Amniotic epithelial cell (primary cell): ENCODE data around the gene PPIL4.
"Not testable (repeated sequence)": the region's sequence is repeated elsewhere in the genome, so short reads cannot be mapped to it uniquely, and the experiment has no call there.

Experiments
- DNase-seq: peaks from one replicate; pipeline ENCODE4 v3.0.0-alpha.2; 2010; ENCODE audit warnings: low read depth

Gene PPIL4

GRCh38 chr6:149529650-149530049 is 16.2 kb downstream of the PPIL4 start:
- DNase-seq, result no peak

GRCh38 chr6:149515494-149515893 is 30.3 kb downstream of the PPIL4 start:
- no peak for DNase-seq

- DNase-seq, result peak; percentile 21
Observed at GRCh38 chr6:149513915-149514314, 31.9 kb downstream of the PPIL4 start.

- no peak for DNase-seq
Observed at GRCh38 chr6:149510793-149511512, 34.9 kb downstream of the PPIL4 start.

GRCh38 chr6:149508485-149508884 is 37.4 kb downstream of the PPIL4 start:
- no peak for DNase-seq

GRCh38 chr6:149503872-149504271 is 42.0 kb downstream of the PPIL4 start:
- DNase-seq, result no peak

GRCh38 chr6:149503276-149503675 is 42.6 kb downstream of the PPIL4 start:
- no peak for DNase-seq

GRCh38 chr6:149501768-149502167 is 44.1 kb downstream of the PPIL4 start:
- no peak for DNase-seq

- no peak for DNase-seq
Observed at GRCh38 chr6:149501201-149501600, 44.6 kb downstream of the PPIL4 start.

GRCh38 chr6:149500096-149500495 is 45.7 kb downstream of the PPIL4 start:
- no peak for DNase-seq

- DNase-seq, result peak; percentile 90
Observed at GRCh38 chr6:149499066-149499465, 46.8 kb downstream of the PPIL4 start.

GRCh38 chr6:149497365-149497764 is 48.5 kb downstream of the PPIL4 start:
- no peak for DNase-seq

- peak; percentile 33 for DNase-seq
Observed at GRCh38 chr6:149496597-149496996, 49.2 kb downstream of the PPIL4 start.

GRCh38 chr6:149495349-149496016 is 50.4 kb downstream of the PPIL4 start:
- not testable (repeated sequence) for DNase-seq

- peak; percentile 17 for DNase-seq
Observed at GRCh38 chr6:149494810-149495209, 51.0 kb downstream of the PPIL4 start.

GRCh38 chr6:149493761-149494320 is 52.0 kb downstream of the PPIL4 start:
- DNase-seq, result no peak

GRCh38 chr6:149492798-149493343 is 53.0 kb downstream of the PPIL4 start:
- no peak for DNase-seq

- no peak for DNase-seq
Observed at GRCh38 chr6:149489967-149490366, 55.9 kb downstream of the PPIL4 start.

- no peak for DNase-seq
Observed at GRCh38 chr6:149488815-149489214, 57.0 kb downstream of the PPIL4 start.

- no peak for DNase-seq
Observed at GRCh38 chr6:149487316-149487715, 58.5 kb downstream of the PPIL4 start.

- no peak for DNase-seq
Observed at GRCh38 chr6:149484733-149485700, 60.8 kb downstream of the PPIL4 start, which contains the start of gene ZC3H12D. Gene ZC3H12D (minus strand): TSS chr6:149485014. CDS start chr6:149474543, 10,471 bp downstream.
